ENCODE measurements around the gene NFYB. TPM values are rescaled to one million over a fixed set of nuclear protein-coding genes. Genes with fewer than 3 reads are reported as not detected.

NFYB gene
- total and polyA plus RNA-seq, 9 of the 15 experiments (the other 6 are each of a cell fraction or from before 2014, with no cell fraction given), result 14.5 to 51.5 (median 32.3) TPM

DNA sequence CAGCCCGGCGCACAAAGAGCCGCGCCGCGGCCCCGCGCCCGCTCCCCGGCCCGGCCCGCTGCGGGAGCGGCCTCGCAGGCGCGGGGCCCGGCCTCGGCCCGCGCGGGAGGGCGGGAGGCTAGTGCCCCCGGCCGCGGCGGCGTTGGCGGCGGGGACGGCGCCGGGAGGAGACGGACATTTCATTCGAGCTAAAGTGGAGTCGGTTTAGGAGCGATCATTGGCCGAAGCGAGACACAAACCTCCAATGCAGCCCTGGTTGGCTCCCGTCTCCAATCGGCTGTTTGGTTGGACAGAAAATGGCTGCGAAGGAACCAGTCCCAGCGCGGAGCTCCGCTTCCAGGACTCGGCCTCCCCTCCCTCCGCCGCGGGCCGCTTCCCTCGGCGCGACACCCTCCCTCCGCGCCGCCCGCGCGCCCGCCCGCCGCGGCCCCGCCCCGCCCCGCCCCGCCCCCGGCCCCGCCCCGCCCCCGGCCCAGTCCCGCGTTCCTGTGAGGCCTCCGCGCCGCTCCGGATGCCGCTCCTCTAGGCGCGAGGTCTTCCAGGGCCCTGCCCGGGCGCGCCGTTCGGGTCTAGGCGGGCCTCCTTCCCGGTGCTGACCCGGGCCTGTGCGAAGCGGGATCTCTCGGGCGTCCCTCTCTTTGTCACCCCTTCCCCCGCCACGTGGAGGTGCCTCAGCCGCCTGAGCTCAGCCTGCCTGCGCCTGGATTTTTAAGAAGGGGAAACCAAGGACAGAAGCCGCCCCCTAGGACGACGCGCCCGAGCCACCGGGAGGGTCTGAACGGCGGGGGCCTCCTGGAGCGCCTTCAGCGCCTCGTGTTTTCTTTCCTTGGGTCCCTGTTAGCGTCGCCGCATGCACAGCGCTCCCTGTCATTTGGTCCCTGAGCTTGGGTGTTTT lies at the start of gene NFYB (continued):
- 0 out of 2 replicates have a peak, but pooled peaks have one; percentile 31 for TF ChIP-seq ZNF175 (CRISPR knock-in tag; IDR thresholded peaks at IDR 0.05; ENCODE audit: low read depth)
- TF ChIP-seq, protein P1, sequence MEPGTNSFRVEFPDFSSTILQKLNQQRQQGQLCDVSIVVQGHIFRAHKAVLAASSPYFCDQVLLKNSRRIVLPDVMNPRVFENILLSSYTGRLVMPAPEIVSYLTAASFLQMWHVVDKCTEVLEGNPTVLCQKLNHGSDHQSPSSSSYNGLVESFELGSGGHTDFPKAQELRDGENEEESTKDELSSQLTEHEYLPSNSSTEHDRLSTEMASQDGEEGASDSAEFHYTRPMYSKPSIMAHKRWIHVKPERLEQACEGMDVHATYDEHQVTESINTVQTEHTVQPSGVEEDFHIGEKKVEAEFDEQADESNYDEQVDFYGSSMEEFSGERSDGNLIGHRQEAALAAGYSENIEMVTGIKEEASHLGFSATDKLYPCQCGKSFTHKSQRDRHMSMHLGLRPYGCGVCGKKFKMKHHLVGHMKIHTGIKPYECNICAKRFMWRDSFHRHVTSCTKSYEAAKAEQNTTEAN (CRISPR knock-in tag; IDR thresholded peaks at IDR 0.05), result no peak
- TF ChIP-seq TEAD2 (tag; IDR thresholded peaks at IDR 0.05), result no peak
- no peak for TF ChIP-seq ZNF133 (CRISPR knock-in tag; IDR thresholded peaks at IDR 0.05)
- TF ChIP-seq, protein P2, sequence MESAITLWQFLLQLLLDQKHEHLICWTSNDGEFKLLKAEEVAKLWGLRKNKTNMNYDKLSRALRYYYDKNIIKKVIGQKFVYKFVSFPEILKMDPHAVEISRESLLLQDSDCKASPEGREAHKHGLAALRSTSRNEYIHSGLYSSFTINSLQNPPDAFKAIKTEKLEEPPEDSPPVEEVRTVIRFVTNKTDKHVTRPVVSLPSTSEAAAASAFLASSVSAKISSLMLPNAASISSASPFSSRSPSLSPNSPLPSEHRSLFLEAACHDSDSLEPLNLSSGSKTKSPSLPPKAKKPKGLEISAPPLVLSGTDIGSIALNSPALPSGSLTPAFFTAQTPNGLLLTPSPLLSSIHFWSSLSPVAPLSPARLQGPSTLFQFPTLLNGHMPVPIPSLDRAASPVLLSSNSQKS (CRISPR knock-in tag; IDR thresholded peaks at IDR 0.05), result no peak
- no peak for TF ChIP-seq ARID2 (IDR thresholded peaks at IDR 0.05)
- TF ChIP-seq TAF15 (IDR thresholded peaks at IDR 0.05; ENCODE audit: low read depth, low read length), result no peak
- TF ChIP-seq RBM34 (IDR thresholded peaks at IDR 0.05; ENCODE audit: borderline replicate concordance, insufficient read depth, low read length), result no peak
- no peak for TF ChIP-seq RBM17 (IDR thresholded peaks at IDR 0.05; ENCODE audit: borderline replicate concordance, low read depth, low read length)
- no peak for TF ChIP-seq CTBP1 (IDR thresholded peaks at IDR 0.05; ENCODE audit: borderline replicate concordance)
- TF ChIP-seq, protein P3, sequence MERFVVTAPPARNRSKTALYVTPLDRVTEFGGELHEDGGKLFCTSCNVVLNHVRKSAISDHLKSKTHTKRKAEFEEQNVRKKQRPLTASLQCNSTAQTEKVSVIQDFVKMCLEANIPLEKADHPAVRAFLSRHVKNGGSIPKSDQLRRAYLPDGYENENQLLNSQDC (CRISPR knock-in tag; IDR thresholded peaks at IDR 0.05), result no peak
- TF ChIP-seq, protein P4, sequence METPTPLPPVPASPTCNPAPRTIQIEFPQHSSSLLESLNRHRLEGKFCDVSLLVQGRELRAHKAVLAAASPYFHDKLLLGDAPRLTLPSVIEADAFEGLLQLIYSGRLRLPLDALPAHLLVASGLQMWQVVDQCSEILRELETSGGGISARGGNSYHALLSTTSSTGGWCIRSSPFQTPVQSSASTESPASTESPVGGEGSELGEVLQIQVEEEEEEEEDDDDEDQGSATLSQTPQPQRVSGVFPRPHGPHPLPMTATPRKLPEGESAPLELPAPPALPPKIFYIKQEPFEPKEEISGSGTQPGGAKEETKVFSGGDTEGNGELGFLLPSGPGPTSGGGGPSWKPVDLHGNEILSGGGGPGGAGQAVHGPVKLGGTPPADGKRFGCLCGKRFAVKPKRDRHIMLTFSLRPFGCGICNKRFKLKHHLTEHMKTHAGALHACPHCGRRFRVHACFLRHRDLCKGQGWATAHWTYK (CRISPR knock-in tag; IDR thresholded peaks at IDR 0.05), result no peak
- TF ChIP-seq SAFB (IDR thresholded peaks at IDR 0.05; ENCODE audit: borderline replicate concordance, low read depth, low read length), result no peak
- no peak for TF ChIP-seq NFIC (IDR thresholded peaks at IDR 0.05)
- TF ChIP-seq, protein P5, sequence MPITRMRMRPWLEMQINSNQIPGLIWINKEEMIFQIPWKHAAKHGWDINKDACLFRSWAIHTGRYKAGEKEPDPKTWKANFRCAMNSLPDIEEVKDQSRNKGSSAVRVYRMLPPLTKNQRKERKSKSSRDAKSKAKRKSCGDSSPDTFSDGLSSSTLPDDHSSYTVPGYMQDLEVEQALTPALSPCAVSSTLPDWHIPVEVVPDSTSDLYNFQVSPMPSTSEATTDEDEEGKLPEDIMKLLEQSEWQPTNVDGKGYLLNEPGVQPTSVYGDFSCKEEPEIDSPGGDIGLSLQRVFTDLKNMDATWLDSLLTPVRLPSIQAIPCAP (CRISPR knock-in tag; IDR thresholded peaks at IDR 0.05; ENCODE audit: borderline replicate concordance), result no peak
- no peak for TF ChIP-seq RBM15 (IDR thresholded peaks at IDR 0.05; ENCODE audit: insufficient read depth, low read length)
- TF ChIP-seq PML (IDR thresholded peaks at IDR 0.05; ENCODE audit: low read length), result peak; percentile 18; the same call in 1 of the 2 replicates
- no peak for TF ChIP-seq ELF4 (CRISPR knock-in tag; IDR thresholded peaks at IDR 0.05)
- 0 out of 2 replicates have a peak, but pooled peaks have one; percentile 52 for TF ChIP-seq ZSCAN29 (IDR thresholded peaks at IDR 0.05)
- TF ChIP-seq SIN3A (IDR thresholded peaks at IDR 0.05; ENCODE audit: borderline replicate concordance in 2 of 2, control insufficient read depth in 1 of 2, low read depth in 2 of 2, low read length in 2 of 2), result peak in 1 of 2 experiments; percentile 42; a peak in 1 of 4 replicates
- TF ChIP-seq POLR2H (tag; IDR thresholded peaks at IDR 0.05; ENCODE audit: low read depth), result peak; percentile 89
- TF ChIP-seq MEF2D (tag; conservative IDR thresholded peaks at IDR 0.05; ENCODE audit: low read depth), result no peak
- TF ChIP-seq STAT5B (CRISPR knock-in tag; IDR thresholded peaks at IDR 0.05), result no peak

All from K562 (cell line).